A549 (cell line): ENCODE measurements around the gene ARHGEF37.

Source experiments
- CTCF ChIP-seq: fragments of >200 bp; sonication (Bioruptor Twin); formaldehyde crosslinking; IDR thresholded peaks from 3 replicates; pipeline ENCODE4 v1.5.1; 2016
- ZNF302 ChIP-seq: fragments of 250-450 bp; sonication (Bioruptor Pico); IDR thresholded peaks from 2 replicates; pipeline ENCODE4 v1.9.0; 2021; ENCODE audit warnings: inconsistent platforms, mild to moderate bottlenecking, moderate library complexity

- no peak for TF ChIP-seq CTCF
- no peak for TF ChIP-seq ZNF302
These were observed 24.2 kb downstream of the ARHGEF37 start for GRCh38 chr5:149605354-149605997.
